ENCODE measurements around the gene SYTL2. TPM values are rescaled to one million over a fixed set of nuclear protein-coding genes. Genes with fewer than 3 reads are reported as not detected.

Gene SYTL2
- total and polyA plus RNA-seq, 12 donors = 2.9 to 16.1 (median 5.1) TPM

DNA sequence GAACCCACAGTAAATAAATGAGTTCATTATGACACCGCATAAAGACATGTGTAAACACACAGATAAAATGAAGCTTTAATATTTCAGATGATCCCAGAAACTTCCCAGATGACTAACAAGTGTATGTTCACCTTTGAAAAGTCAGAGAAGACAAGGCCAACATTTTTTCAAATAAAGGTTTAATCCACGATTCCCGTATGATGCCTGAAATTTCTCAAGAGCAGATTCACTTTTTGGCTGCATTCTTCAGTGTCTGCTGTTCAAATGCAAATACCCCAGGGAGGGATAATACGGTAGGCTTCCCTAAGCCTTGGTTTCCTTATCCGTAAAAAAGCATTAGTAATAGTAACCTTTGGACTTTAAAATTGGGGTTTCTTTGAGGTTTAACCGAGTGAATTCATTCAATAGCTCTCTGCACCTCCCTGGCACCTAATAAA lies 62.5 kb downstream of the SYTL2 start:
- TF ChIP-seq CTCF (IDR thresholded peaks at IDR 0.05) = no peak
- Histone ChIP-seq H3K27me3 (no peaks in the 10 kb centered on the region), H3K4me3 (no peak overlapping the region), H3K27ac (no peak overlapping the region), H3K9me3 (no peaks in the 10 kb centered on the region), H3K4me1 (peaks cover 0 to 45% (median 0%) of the 10 kb centered on the region in 9 donors), H3K36me3 (peaks cover 0 to 5% (median 0%) of the 10 kb centered on the region in 9 donors)
- intact Hi-C loops (cut with DNase I) = no loop called here
- DNase-seq = no peak
- WGBS, 2 donors = 77 to 78% methylated on average over 6 of the region's 6 CpGs
- no peak for ATAC-seq

DNA sequence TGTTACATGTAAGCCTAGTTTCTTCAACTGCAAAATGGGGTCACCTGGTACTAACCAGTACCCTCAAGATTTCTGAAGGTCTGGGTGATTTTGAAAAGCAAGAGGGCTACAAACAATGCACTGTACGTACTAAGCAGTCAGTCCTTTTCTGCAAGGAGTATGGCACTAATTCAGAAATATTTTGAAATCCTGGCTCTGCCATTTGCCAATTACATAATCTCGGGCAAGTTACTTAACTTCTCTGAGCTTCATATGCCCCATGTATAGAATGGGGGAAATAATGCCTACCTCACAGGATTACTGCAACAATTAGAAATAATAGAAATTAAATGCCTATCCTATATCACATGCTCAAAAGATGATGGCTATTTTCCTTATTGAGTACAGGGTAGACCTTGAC lies 64.3 kb downstream of the SYTL2 start:
- Histone ChIP-seq H3K36me3 (peaks cover 0 to 5% (median 0%) of the 10 kb centered on the region in 9 donors), H3K4me1 (peaks cover 0 to 36% (median 5%) of the 10 kb centered on the region in 9 donors), H3K4me3 (no peak overlapping the region), H3K27ac (no peak overlapping the region), H3K9me3 (no peaks in the 10 kb centered on the region), H3K27me3 (no peaks in the 10 kb centered on the region)
- 75 to 87% methylated on average over 2 of the region's 2 CpGs for WGBS, 2 donors
- ATAC-seq = no peak
- intact Hi-C loops (cut with DNase I) = no loop called here
- DNase-seq = no peak
- no peak for TF ChIP-seq CTCF (IDR thresholded peaks at IDR 0.05)

DNA sequence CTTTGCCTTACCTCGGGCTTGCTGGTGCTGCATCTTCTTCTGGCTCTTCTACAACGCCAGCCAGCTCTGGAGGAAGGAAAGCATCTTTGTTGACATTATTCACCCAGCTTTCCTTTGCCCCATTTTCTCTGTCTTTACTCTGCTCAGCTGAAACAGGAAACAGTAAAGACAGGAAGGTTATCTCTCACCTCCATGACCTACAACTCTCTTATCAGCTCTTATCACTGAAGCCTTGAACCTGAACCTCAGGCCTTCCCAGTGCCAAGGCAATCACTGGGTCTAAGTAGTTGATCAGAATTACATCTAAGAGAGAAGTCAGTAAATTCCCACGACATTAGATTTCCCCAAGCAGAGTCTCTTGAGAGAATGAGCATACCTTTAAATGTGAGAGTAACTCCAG lies 65.3 kb downstream of the SYTL2 start:
- peaks cover 0 to 26% (median 9%) of the 10 kb centered on the region in 9 donors for H3K4me1 ChIP-seq
- intact Hi-C loops (cut with DNase I) = no loop called here
- no peaks in the 10 kb centered on the region for H3K27me3 ChIP-seq
- DNase-seq (no peak), ATAC-seq (no peak)
- no peak for TF ChIP-seq CTCF (IDR thresholded peaks at IDR 0.05)
- no peaks in the 10 kb centered on the region for H3K9me3 ChIP-seq
- no peak overlapping the region for H3K27ac ChIP-seq
- WGBS, 2 donors = 61 to 68% methylated on average over 3 of the region's 3 CpGs
- H3K36me3 ChIP-seq = peaks cover 0 to 5% (median 0%) of the 10 kb centered on the region in 9 donors
- H3K4me3 ChIP-seq = no peak overlapping the region

- no peak for ATAC-seq
- 66 to 67% methylated on average over 1 of the region's 1 CpG for WGBS, 2 donors
- intact Hi-C loops (cut with DNase I) = no loop called here
- no peaks in the 10 kb centered on the region for H3K9me3 ChIP-seq
- H3K36me3 ChIP-seq = peaks cover 0 to 3% (median 0%) of the 10 kb centered on the region in 9 donors
- TF ChIP-seq CTCF (IDR thresholded peaks at IDR 0.05) = no peak
- no peak overlapping the region for H3K27ac ChIP-seq
- DNase-seq = no peak
- no peak overlapping the region for H3K4me3 ChIP-seq
- peaks cover 0 to 31% (median 9%) of the 10 kb centered on the region in 9 donors for H3K4me1 ChIP-seq
- no peaks in the 10 kb centered on the region for H3K27me3 ChIP-seq
Measured at GRCh38 chr11:85742873-85743275, 68.1 kb downstream of the SYTL2 start.
